Measurements from ENCODE around the gene LARGE1. TPM values are rescaled to one million over a fixed set of nuclear protein-coding genes. Genes with fewer than 3 reads are reported as not detected.
"Not testable (repeated sequence)": the region's sequence is repeated elsewhere in the genome, so short reads cannot be mapped to it uniquely, and the experiment has no call there.

The LARGE1 gene
- total and polyA plus RNA-seq, 2 of the 8 experiments (the other 6 are each of a cell fraction or from before 2014, with no cell fraction given), result 43.7 to 83.0 TPM

GRCh38 chr22:33363256-33363655, 557.0 kb downstream of the LARGE1 start:
- H3K4me2 ChIP-seq (ENCODE audit: insufficient read depth in 1 of 2, low read depth in 2 of 2, low read length in 2 of 2); H3K23ac ChIP-seq (ENCODE audit: insufficient read length); H4K5ac ChIP-seq (ENCODE audit: insufficient read length, low read depth, low read length); H2BK120ac ChIP-seq (replicated peaks; ENCODE audit: low read depth, low read length); H3K23me2 ChIP-seq (ENCODE audit: low read depth, low read length); H2AFZ ChIP-seq (ENCODE audit: low read length); H3K27ac ChIP-seq (ENCODE audit: low read depth, low read length); H2BK12ac ChIP-seq (ENCODE audit: low read depth, low read length); H2AK5ac ChIP-seq (ENCODE audit: low read depth, low read length); H3K36me3 ChIP-seq (ENCODE audit: control insufficient read depth in 2 of 4, insufficient read depth in 4 of 4, low read length in 3 of 4); H3K79me1 ChIP-seq (ENCODE audit: low read depth, low read length); H3K56ac ChIP-seq (replicated peaks; ENCODE audit: insufficient read length, low read depth, low read length); H3K14ac ChIP-seq (ENCODE audit: insufficient read length); H2BK20ac ChIP-seq (ENCODE audit: low read length); H3K9ac ChIP-seq (replicated peaks in 1 of 4; ENCODE audit: extremely low read depth in 1 of 4, low read depth in 3 of 4, low read length in 3 of 4); H4K8ac ChIP-seq (ENCODE audit: extremely low read depth, insufficient read depth, low read length); H3K4me1 ChIP-seq (replicated peaks in 1 of 4; ENCODE audit: control insufficient read depth in 3 of 4, insufficient read depth in 4 of 4, low read length in 3 of 4); H3K4me3 ChIP-seq (ENCODE audit: extremely low read depth in 1 of 4, insufficient read depth in 2 of 4, low read depth in 3 of 4, low read length in 4 of 4); H2BK15ac ChIP-seq (ENCODE audit: low read length); H3K79me2 ChIP-seq (ENCODE audit: control insufficient read depth in 1 of 2, insufficient read depth in 2 of 2, low read length in 2 of 2); H2BK5ac ChIP-seq (ENCODE audit: low read depth, low read length); DNase-seq (ENCODE audit: low read depth in 1 of 2, low spot score in 2 of 2); CTCF ChIA-PET (ENCODE audit: partially characterized antibody); H3K4ac ChIP-seq (replicated peaks; ENCODE audit: insufficient read length, low read depth, low read length); H3K18ac ChIP-seq (ENCODE audit: extremely low read depth, low read length); H4K91ac ChIP-seq (replicated peaks; ENCODE audit: insufficient read length, low read length); H4K20me1 ChIP-seq (replicated peaks in 1 of 2; ENCODE audit: control insufficient read depth in 1 of 2, insufficient read depth in 2 of 2, low read length in 2 of 2); FAIRE-seq; H3K27me3 ChIP-seq (replicated peaks in 1 of 4; ENCODE audit: control insufficient read depth in 3 of 4, extremely low read depth in 1 of 4, insufficient read depth in 3 of 4, low read length in 3 of 4); H3K9me3 ChIP-seq (ENCODE audit: insufficient read depth in 2 of 2, low read depth in 1 of 2, low read length in 1 of 2); POLR2A ChIA-PET (ENCODE audit: partially characterized antibody): not testable (repeated sequence)
- 89% methylated on average over 5 of the region's 5 CpGs; no CpG with 5 or more reads in 1 of the 2 experiments for WGBS, 2 experiments (ENCODE audit: extremely low coverage in 1 of 2, insufficient coverage in 1 of 2, insufficient read length in 1 of 2, insufficient replicate concordance in 2 of 2, low coverage in 1 of 2, low lambda C conversion rate in 2 of 2, missing lambda C conversion rate in 1 of 2)
